ENCODE measurements around the gene CROCC.

GRCh38 chr1:17020502-17020901 is 98.8 kb downstream of the CROCC start:
- TF ChIP-seq SMARCC2 (IDR thresholded peaks at IDR 0.05; ENCODE audit: low read depth) = no peak
- no peak for TF ChIP-seq ZNF277 (CRISPR knock-in tag; IDR thresholded peaks at IDR 0.05; ENCODE audit: borderline replicate concordance)
- TF ChIP-seq BRD9 (IDR thresholded peaks at IDR 0.05; ENCODE audit: low read depth, partially characterized antibody) = no peak
- no peak for TF ChIP-seq NR2C2 (CRISPR knock-in tag; IDR thresholded peaks at IDR 0.05)
- TF ChIP-seq NR2C2 (tag; IDR thresholded peaks at IDR 0.05) = no peak
- no peak for TF ChIP-seq ELK1 (CRISPR knock-in tag; IDR thresholded peaks at IDR 0.05)
- TF ChIP-seq ASH1L (IDR thresholded peaks at IDR 0.05; ENCODE audit: borderline replicate concordance, low read depth, partially characterized antibody) = no peak
- no peak for TF ChIP-seq PCBP2 (IDR thresholded peaks at IDR 0.05; ENCODE audit: low read depth, low read length, poor library complexity, severe bottlenecking)
- no peak for TF ChIP-seq CTCF (IDR thresholded peaks at IDR 0.05 in 2 of 3, conservative IDR thresholded peaks at IDR 0.05 in 1 of 3; ENCODE audit: insufficient read depth in 2 of 3, low read depth in 1 of 3, low read length in 3 of 3)
- TF ChIP-seq ZBTB7A (IDR thresholded peaks at IDR 0.05; ENCODE audit: borderline replicate concordance, control insufficient read depth, low read depth, low read length) = no peak
- TF ChIP-seq POLR2AphosphoS5 (IDR thresholded peaks at IDR 0.05; ENCODE audit: control insufficient read depth, insufficient read depth, low read depth, low read length) = no peak
- no peak for TF ChIP-seq POLR2A (conservative IDR thresholded peaks at IDR 0.05)
